ENCODE measurements around the gene PIK3CA. TPM values are rescaled to one million over a fixed set of nuclear protein-coding genes. Genes with fewer than 3 reads are reported as not detected.

The PIK3CA gene
- total RNA-seq, 4 donors from 2014 or later, result 33.7 to 47.5 (median 36.0) TPM

DNA sequence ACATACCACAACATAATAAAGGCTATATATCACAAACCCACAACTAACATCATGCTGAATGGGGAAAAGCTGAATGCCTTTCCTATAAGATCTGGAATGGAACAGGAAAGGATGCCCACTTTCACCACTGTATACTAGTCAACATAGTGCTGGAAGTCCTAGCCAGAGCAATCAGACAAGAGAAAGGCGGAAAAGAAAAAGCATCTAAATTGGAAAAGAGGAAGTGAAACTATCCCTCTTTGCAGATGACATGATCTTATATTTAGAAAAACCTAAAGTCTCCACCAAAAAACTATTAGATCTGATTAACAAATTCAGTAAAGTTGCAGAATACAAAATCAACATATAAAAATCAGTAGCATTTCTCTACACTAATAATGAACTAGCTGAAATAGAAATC, 14.6 kb upstream of the PIK3CA start:
- intact Hi-C loops (cut with DNase I), result no loop called here
- Histone ChIP-seq H3K4me1 (no peaks in the 10 kb centered on the region), H3K27me3 (peaks cover 0 to 7% (median 0%) of the 10 kb centered on the region in 4 donors), H3K27ac (replicated peaks in 1 of 4) (no peak overlapping the region), H3K36me3 (no peaks in the 10 kb centered on the region), H3K9me3 (no peaks in the 10 kb centered on the region), H3K4me3 (no peak overlapping the region)
- DNase-seq (ENCODE audit: extremely low spot score), result no peak
- TF ChIP-seq POLR2A (IDR thresholded peaks at IDR 0.05; ENCODE audit: low read depth), result no peak
- TF ChIP-seq, protein P1, sequence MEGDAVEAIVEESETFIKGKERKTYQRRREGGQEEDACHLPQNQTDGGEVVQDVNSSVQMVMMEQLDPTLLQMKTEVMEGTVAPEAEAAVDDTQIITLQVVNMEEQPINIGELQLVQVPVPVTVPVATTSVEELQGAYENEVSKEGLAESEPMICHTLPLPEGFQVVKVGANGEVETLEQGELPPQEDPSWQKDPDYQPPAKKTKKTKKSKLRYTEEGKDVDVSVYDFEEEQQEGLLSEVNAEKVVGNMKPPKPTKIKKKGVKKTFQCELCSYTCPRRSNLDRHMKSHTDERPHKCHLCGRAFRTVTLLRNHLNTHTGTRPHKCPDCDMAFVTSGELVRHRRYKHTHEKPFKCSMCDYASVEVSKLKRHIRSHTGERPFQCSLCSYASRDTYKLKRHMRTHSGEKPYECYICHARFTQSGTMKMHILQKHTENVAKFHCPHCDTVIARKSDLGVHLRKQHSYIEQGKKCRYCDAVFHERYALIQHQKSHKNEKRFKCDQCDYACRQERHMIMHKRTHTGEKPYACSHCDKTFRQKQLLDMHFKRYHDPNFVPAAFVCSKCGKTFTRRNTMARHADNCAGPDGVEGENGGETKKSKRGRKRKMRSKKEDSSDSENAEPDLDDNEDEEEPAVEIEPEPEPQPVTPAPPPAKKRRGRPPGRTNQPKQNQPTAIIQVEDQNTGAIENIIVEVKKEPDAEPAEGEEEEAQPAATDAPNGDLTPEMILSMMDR (IDR thresholded peaks at IDR 0.05), result no peak
- TF ChIP-seq EP300 (IDR thresholded peaks at IDR 0.05), result no peak
- no peak for TF ChIP-seq POLR2AphosphoS5 (IDR thresholded peaks at IDR 0.05)
- 26% methylated on average over 1 of the region's 1 CpG for WGBS

DNA sequence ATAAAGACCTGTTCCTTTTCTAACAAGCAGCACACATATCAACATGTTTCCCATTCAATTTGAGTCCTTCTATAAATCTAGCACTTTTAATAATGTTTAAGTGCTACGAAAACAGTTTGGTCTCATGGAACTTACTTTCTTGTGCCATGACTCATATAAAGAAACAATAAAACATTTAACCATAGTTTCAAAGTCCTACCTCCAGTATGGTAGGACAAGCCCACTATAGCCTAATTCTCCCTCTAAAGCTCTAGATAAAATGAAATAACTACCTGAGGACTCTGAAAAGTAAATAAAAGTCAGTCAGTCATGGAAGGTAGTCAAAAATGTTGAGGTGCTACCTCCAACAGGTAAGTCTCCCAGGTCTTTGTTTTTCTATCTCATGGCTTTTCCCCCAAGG, 12.0 kb upstream of the PIK3CA start:
- DNase-seq (ENCODE audit: extremely low spot score), result no peak
- WGBS, result 96% methylated on average over 1 of the region's 1 CpG
- TF ChIP-seq EP300 (IDR thresholded peaks at IDR 0.05) (no peak), POLR2AphosphoS5 (IDR thresholded peaks at IDR 0.05) (no peak), POLR2A (IDR thresholded peaks at IDR 0.05; ENCODE audit: low read depth) (no peak)
- TF ChIP-seq, protein P1 (IDR thresholded peaks at IDR 0.05), result no peak
- Histone ChIP-seq H3K36me3 (no peaks in the 10 kb centered on the region), H3K9me3 (no peaks in the 10 kb centered on the region), H3K4me3 (no peak overlapping the region), H3K27me3 (peaks cover 0 to 7% (median 0%) of the 10 kb centered on the region in 4 donors), H3K4me1 (no peaks in the 10 kb centered on the region), H3K27ac (replicated peaks in 1 of 4) (no peak overlapping the region)
- intact Hi-C loops (cut with DNase I), result no loop called here

DNA sequence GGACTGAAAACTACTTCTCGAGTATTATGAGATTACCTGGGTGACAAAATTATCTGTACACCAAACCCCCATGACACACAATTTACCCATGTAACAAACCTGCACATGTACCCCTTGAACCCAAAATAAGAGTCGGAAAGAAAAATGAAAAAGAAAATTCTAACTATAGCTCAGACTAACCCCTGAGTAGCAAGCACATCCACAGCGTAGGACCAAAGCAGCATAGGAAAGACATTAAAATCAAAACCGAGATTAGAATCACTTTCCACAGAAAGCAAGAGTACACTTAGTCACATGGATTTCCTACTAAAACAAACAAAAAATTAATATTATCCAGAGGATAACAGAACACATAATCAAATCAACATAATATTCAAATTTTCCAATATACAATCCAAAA, 6.3 kb upstream of the PIK3CA start:
- peaks cover 0 to 7% (median 0%) of the 10 kb centered on the region in 4 donors for H3K27me3 ChIP-seq
- no peak overlapping the region for H3K4me3 ChIP-seq
- DNase-seq (ENCODE audit: extremely low spot score), result no peak
- intact Hi-C loops (cut with DNase I), result loop anchor here (10.0 kb wide), 1 partner anchor 423 kb away; the partner anchor contains the start of gene ACTL6A
- WGBS, result 94% methylated on average over 4 of the region's 4 CpGs
- H3K9me3 ChIP-seq, result no peaks in the 10 kb centered on the region
- H3K27ac ChIP-seq (replicated peaks in 1 of 4), result no peak overlapping the region
- no peak for TF ChIP-seq POLR2AphosphoS5 (IDR thresholded peaks at IDR 0.05)
- TF ChIP-seq, protein P1 (IDR thresholded peaks at IDR 0.05), result no peak
- no peak for TF ChIP-seq POLR2A (IDR thresholded peaks at IDR 0.05; ENCODE audit: low read depth)
- no peak for TF ChIP-seq EP300 (IDR thresholded peaks at IDR 0.05)
- H3K36me3 ChIP-seq, result no peaks in the 10 kb centered on the region
- peaks cover 0 to 6% (median 5%) of the 10 kb centered on the region in 4 donors for H3K4me1 ChIP-seq

DNA sequence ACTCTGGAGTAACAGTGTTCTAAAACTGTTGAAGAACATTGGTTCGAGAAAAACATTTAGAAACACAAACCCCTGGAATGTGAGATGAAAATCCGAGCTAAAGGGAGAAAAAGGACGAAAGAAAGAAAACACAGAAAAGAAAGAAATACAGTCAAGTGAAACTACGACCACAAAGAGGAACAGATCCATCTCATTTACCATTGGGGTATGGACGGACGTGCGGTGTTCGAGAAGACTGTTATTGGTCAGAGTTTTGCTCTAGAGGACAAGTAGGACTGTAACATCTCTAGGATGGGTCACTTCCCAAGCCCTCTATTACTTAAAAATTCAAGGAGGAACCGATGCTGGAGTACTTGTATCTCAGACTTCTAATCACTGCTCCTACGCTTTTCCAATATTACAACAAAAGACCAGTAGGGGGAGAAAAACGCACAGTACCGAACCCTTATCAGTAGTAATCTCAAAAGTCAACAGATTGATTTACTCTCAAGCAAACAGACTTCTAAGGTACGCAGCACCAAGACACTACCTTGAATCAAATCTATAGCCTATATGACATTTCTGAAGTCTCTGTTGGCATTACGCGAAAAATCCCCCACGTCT, 1.1 kb upstream of the PIK3CA start:
- H3K27me3 ChIP-seq, result no peaks in the 10 kb centered on the region
- peaks cover 19 to 34% (median 27%) of the 10 kb centered on the region in 4 donors for H3K4me1 ChIP-seq
- DNase-seq (ENCODE audit: extremely low spot score), result no peak
- H3K4me3 ChIP-seq, result peak overlapping the region; percentile 95 to 96 (median 96)
- intact Hi-C loops (cut with DNase I), result loop anchor here (1.0 to 10.0 kb wide), 4 partner anchors 115 to 418 kb away; partner anchors contain the start of gene ACTL6A
- H3K9me3 ChIP-seq, result no peaks in the 10 kb centered on the region
- peak overlapping the region; percentile 91 to 99 (median 98) for H3K27ac ChIP-seq (replicated peaks in 1 of 4)
- TF ChIP-seq POLR2AphosphoS5 (IDR thresholded peaks at IDR 0.05), result no peak
- TF ChIP-seq, protein P1 (IDR thresholded peaks at IDR 0.05), result peak; percentile 56 to 66 (median 62)
- no peak for TF ChIP-seq POLR2A (IDR thresholded peaks at IDR 0.05; ENCODE audit: low read depth)
- TF ChIP-seq EP300 (IDR thresholded peaks at IDR 0.05), result no peak
- no peaks in the 10 kb centered on the region for H3K36me3 ChIP-seq
- 3% methylated on average over 16 of the region's 16 CpGs for WGBS
